NCI-H1930 (cell line): ENCODE measurements around the gene CGB3.

Experiments
- DNase-seq, 2 experiments: peaks; one replicate each; lab custom pipeline; 2025; lab: John Stamatoyannopoulos, UW

The CGB3 gene

GRCh38 chr19:48988286-48988685, 35.8 kb downstream of the CGB3 start:
- DNase-seq, result no peak

- DNase-seq, result no peak
These were observed 36.8 kb downstream of the CGB3 start for GRCh38 chr19:48987323-48987722.

- no peak for DNase-seq
These were observed 37.9 kb downstream of the CGB3 start for GRCh38 chr19:48986211-48986610.

GRCh38 chr19:48985711-48986110, 38.4 kb downstream of the CGB3 start:
- DNase-seq, result no peak

- DNase-seq, result no peak
These were observed 41.9 kb downstream of the CGB3 start for GRCh38 chr19:48982280-48982679.

- no peak for DNase-seq
These were observed 47.1 kb downstream of the CGB3 start for GRCh38 chr19:48977061-48977460.

GRCh38 chr19:48975947-48976847, 47.9 kb downstream of the CGB3 start:
- DNase-seq, result peak in 1 of 2 experiments; percentile 40
